Measurements from ENCODE around the gene RASA3. TPM values are rescaled to one million over a fixed set of nuclear protein-coding genes. Genes with fewer than 3 reads are reported as not detected.
A peak's percentile ranks its signal among the peaks of the same experiment; 100 is the strongest.
"Not testable (repeated sequence)": the region's sequence is repeated elsewhere in the genome, so short reads cannot be mapped to it uniquely, and the experiment has no call there.

RASA3 gene
- total RNA-seq, 1 experiment from 2014 or later = 0.26 TPM

DNA sequence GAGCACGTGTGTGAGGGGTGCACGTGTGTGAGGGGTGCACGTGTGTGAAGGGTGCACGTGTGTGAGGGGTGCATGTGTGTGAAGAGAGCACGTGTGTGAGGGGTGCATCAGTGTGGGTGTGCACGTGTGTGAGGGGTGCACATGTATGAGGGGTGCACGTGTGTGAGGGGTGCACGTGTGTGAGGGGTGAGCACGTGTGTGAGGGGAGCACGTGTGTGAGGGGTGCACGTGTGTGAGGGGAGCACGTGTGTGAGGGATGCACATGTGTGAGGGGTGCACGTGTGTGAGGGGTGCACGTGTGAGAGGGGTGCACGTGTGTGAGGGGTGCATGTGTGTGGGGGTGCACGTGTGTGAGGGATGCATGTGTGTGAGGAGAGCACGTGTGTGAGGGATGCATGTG lies 15.7 kb downstream of the RASA3 start:
- Mint-ChIP-seq H3K27ac (ENCODE audit: unreplicated experiment) (no peak overlapping the region), H3K36me3 (ENCODE audit: insufficient read depth, unreplicated experiment) (no peaks in the 10 kb centered on the region), H3K9me3 (ENCODE audit: low read depth, unreplicated experiment) (no peaks in the 10 kb centered on the region), H3K4me1 (ENCODE audit: low read depth, unreplicated experiment) (no peaks in the 10 kb centered on the region), H3K4me3 (ENCODE audit: low read depth, unreplicated experiment) (no peak overlapping the region), H3K27me3 (ENCODE audit: unreplicated experiment) (no peaks in the 10 kb centered on the region)
- no peak for DNase-seq
- no TSS peak for BruUV-seq (replicated peaks)
- TF ChIP-seq, protein P1, sequence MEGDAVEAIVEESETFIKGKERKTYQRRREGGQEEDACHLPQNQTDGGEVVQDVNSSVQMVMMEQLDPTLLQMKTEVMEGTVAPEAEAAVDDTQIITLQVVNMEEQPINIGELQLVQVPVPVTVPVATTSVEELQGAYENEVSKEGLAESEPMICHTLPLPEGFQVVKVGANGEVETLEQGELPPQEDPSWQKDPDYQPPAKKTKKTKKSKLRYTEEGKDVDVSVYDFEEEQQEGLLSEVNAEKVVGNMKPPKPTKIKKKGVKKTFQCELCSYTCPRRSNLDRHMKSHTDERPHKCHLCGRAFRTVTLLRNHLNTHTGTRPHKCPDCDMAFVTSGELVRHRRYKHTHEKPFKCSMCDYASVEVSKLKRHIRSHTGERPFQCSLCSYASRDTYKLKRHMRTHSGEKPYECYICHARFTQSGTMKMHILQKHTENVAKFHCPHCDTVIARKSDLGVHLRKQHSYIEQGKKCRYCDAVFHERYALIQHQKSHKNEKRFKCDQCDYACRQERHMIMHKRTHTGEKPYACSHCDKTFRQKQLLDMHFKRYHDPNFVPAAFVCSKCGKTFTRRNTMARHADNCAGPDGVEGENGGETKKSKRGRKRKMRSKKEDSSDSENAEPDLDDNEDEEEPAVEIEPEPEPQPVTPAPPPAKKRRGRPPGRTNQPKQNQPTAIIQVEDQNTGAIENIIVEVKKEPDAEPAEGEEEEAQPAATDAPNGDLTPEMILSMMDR (IDR thresholded peaks at IDR 0.05; ENCODE audit: unreplicated experiment) = no peak
- intact Hi-C loops (cut with micrococcal nuclease; ENCODE audit: unreplicated experiment) = no loop called here
- CTCF ChIA-PET = no interaction called here

DNA sequence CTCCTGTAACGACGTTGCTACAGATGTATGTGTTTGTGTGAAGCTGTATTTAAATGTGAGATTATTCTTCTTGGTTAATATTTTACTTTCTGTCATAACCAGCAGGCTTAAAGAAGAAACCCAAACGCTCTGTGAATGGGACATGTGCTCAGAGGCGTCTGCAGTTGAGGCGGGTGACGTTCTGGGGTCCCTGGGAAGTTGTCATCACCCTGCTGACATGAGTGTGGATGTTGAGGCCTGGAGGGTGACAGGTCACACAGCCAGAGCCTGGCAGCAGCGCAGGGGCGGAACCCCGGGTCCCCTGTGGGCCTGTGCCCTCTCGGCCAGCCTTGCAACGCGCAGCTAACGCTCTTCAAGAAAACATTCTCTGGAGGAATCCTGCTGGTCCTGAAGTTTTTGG lies 16.6 kb downstream of the RASA3 start:
- no TSS peak for BruUV-seq (replicated peaks)
- no peaks in the 10 kb centered on the region for H3K27me3 Mint-ChIP-seq (ENCODE audit: unreplicated experiment)
- TF ChIP-seq, protein P1 (IDR thresholded peaks at IDR 0.05; ENCODE audit: unreplicated experiment) = no peak
- no peak for DNase-seq
- CTCF ChIA-PET = no interaction called here
- H3K4me3 Mint-ChIP-seq (ENCODE audit: low read depth, unreplicated experiment) = no peak overlapping the region
- H3K4me1 Mint-ChIP-seq (ENCODE audit: low read depth, unreplicated experiment) = no peaks in the 10 kb centered on the region
- H3K27ac Mint-ChIP-seq (ENCODE audit: unreplicated experiment) = peak overlapping the region; percentile 52
- intact Hi-C loops (cut with micrococcal nuclease; ENCODE audit: unreplicated experiment) = no loop called here
- H3K36me3 Mint-ChIP-seq (ENCODE audit: insufficient read depth, unreplicated experiment) = no peaks in the 10 kb centered on the region
- no peaks in the 10 kb centered on the region for H3K9me3 Mint-ChIP-seq (ENCODE audit: low read depth, unreplicated experiment)

DNA sequence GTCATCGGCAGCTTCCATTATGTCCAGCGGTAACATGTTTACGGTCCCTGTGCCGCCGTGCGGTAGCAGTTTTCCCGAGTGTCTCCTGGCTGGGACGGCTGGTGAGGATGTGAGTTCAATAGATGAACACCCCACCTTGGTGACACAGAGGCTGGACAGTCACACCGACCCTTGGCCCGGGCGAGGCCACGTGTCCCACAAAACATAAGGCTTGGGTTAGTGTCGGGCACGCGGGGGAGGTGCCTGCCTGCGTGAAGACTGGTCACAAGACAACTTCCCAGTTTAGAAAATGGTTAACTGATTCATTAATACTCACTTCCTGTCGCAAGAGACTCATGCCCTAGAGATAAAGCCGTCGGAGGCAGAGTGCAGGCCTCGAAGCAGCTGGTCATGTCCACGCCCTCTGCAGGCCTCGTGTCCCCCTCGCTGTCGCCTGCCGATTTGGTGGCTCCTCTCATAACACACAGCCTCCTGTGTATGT lies 17.2 kb downstream of the RASA3 start:
- no TSS peak for BruUV-seq (replicated peaks)
- peak; percentile 6 for DNase-seq

DNA sequence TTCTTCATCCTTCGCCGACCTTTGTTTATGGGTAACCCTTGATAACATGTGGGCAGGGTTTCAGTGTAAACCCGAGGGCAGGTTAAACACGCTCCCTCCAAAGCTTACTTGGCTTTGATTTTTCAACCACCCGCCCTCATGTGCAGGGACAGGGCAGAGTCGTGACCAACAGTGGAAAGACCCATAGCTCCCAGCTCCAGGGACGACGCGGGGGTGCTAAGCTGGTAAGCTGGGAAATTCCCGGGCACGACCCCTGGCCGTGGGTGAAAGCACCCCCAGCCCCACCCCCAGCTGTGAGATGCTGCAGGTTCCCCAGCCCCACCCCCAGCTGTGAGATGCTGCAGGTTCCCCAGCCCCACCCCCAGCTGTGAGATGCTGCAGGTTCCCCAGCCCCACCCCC lies 17.8 kb downstream of the RASA3 start:
- BruUV-seq (replicated peaks); H3K4me1 Mint-ChIP-seq (ENCODE audit: low read depth, unreplicated experiment); H3K27ac Mint-ChIP-seq (ENCODE audit: unreplicated experiment); intact Hi-C loops (cut with micrococcal nuclease; ENCODE audit: unreplicated experiment); H3K27me3 Mint-ChIP-seq (ENCODE audit: unreplicated experiment); H3K4me3 Mint-ChIP-seq (ENCODE audit: low read depth, unreplicated experiment); H3K9me3 Mint-ChIP-seq (ENCODE audit: low read depth, unreplicated experiment); DNase-seq; H3K36me3 Mint-ChIP-seq (ENCODE audit: insufficient read depth, unreplicated experiment); CTCF ChIA-PET: not testable (repeated sequence)

More for the DNA sequence above, 17.2 kb downstream of the RASA3 start:
- CTCF ChIA-PET = no interaction called here
- Mint-ChIP-seq H3K27ac (ENCODE audit: unreplicated experiment) (peak overlapping the region; percentile 52), H3K4me1 (ENCODE audit: low read depth, unreplicated experiment) (no peaks in the 10 kb centered on the region), H3K27me3 (ENCODE audit: unreplicated experiment) (no peaks in the 10 kb centered on the region), H3K9me3 (ENCODE audit: low read depth, unreplicated experiment) (no peaks in the 10 kb centered on the region), H3K4me3 (ENCODE audit: low read depth, unreplicated experiment) (no peak overlapping the region), H3K36me3 (ENCODE audit: insufficient read depth, unreplicated experiment) (no peaks in the 10 kb centered on the region)
- intact Hi-C loops (cut with micrococcal nuclease; ENCODE audit: unreplicated experiment) = no loop called here
- TF ChIP-seq, protein P1 (IDR thresholded peaks at IDR 0.05; ENCODE audit: unreplicated experiment) = no peak

DNA sequence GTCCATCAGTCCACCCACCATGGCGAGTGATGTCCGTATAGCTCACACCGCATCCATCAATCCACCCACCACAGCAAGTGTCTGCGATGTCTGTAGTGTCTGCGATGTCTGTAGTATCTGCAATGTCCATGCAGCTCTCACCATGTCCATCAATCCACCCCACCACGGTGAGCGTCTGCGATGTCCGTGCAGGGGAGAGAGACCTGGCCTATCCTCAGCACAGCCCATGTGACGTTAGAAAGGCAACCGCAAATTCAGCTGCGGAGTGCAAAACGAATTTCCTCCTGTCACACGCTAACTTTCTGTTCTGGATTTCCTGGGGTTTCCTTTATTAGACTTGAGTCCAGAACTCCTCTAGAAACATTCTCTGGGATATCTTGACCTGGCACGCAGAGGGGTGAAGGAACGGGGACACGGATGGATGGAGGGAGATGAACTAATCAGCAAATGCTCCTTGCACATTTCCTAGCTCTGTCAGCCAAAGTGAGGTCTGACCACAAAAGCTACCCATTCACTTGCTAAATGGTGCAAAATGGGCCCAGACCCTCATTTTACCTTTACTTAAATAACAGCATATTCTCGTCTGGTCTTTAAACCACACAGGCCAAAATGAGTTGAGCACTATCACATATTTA lies 18.3 kb downstream of the RASA3 start:
- TF ChIP-seq, protein P1 (IDR thresholded peaks at IDR 0.05; ENCODE audit: unreplicated experiment) = no peak
- H3K4me3 Mint-ChIP-seq (ENCODE audit: low read depth, unreplicated experiment) = no peak overlapping the region
- H3K36me3 Mint-ChIP-seq (ENCODE audit: insufficient read depth, unreplicated experiment) = no peaks in the 10 kb centered on the region
- intact Hi-C loops (cut with micrococcal nuclease; ENCODE audit: unreplicated experiment) = no loop called here
- no peaks in the 10 kb centered on the region for H3K27me3 Mint-ChIP-seq (ENCODE audit: unreplicated experiment)
- BruUV-seq (replicated peaks) = no TSS peak
- no peak for DNase-seq
- H3K9me3 Mint-ChIP-seq (ENCODE audit: low read depth, unreplicated experiment) = no peaks in the 10 kb centered on the region
- no peak overlapping the region for H3K27ac Mint-ChIP-seq (ENCODE audit: unreplicated experiment)
- H3K4me1 Mint-ChIP-seq (ENCODE audit: low read depth, unreplicated experiment) = no peaks in the 10 kb centered on the region
- CTCF ChIA-PET = no interaction called here

DNA sequence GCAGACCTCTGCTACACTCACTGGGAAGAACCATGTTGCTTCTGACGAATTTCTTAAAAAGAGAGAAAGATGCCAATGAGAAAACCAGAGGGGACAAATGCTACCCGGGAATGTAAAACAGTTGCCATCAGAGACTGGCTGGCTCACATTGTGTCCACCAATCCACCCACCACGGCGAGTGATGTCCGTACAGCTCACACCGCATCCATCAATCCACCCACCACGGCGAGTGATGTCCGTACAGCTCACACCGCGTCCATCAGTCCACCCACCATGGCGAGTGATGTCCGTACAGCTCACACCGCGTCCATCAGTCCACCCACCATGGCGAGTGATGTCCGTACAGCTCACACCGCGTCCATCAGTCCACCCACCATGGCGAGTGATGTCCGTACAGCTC lies 19.0 kb downstream of the RASA3 start:
- intact Hi-C loops (cut with micrococcal nuclease; ENCODE audit: unreplicated experiment); H3K9me3 Mint-ChIP-seq (ENCODE audit: low read depth, unreplicated experiment): not testable (repeated sequence)

More for the DNA sequence above, 19.0 kb downstream of the RASA3 start:
- H3K4me3 Mint-ChIP-seq (ENCODE audit: low read depth, unreplicated experiment); H3K27me3 Mint-ChIP-seq (ENCODE audit: unreplicated experiment); H3K27ac Mint-ChIP-seq (ENCODE audit: unreplicated experiment); DNase-seq; CTCF ChIA-PET; H3K4me1 Mint-ChIP-seq (ENCODE audit: low read depth, unreplicated experiment); BruUV-seq (replicated peaks); H3K36me3 Mint-ChIP-seq (ENCODE audit: insufficient read depth, unreplicated experiment): not testable (repeated sequence)
